GM06990 (cell line): Measurements from ENCODE around the gene EHMT2.

ENCODE experiments used
- DNase-seq: peaks from one replicate; pipeline ENCODE4 v3.0.0-alpha.2; 2011; ENCODE audit not compliant: insufficient read length; ENCODE audit errors: extremely low read depth
- H3K27me3 ChIP-seq: replicated peaks from 2 replicates; pipeline ENCODE4 v1.6.0; 2011; ENCODE audit warnings: low read length; ENCODE audit not compliant: control insufficient read depth, insufficient read depth
- H3K36me3 ChIP-seq: 2 replicates; pipeline ENCODE4 v1.5.1; 2011; ENCODE audit warnings: low read length; ENCODE audit not compliant: control insufficient read depth, insufficient read depth
- H3K4me3 ChIP-seq: replicated peaks from 2 replicates; pipeline ENCODE4 v1.5.1; 2011; ENCODE audit warnings: low read depth, mild to moderate bottlenecking, control low read depth, low read length
- TF ChIP-seq, protein P1 (sequence below): IDR thresholded peaks from 2 replicates; pipeline ENCODE4 v1.5.1; 2011; ENCODE audit warnings: low read length, control low read depth, mild to moderate bottlenecking, inconsistent platforms; ENCODE audit not compliant: insufficient read depth, poor library complexity, severe bottlenecking

EHMT2 gene

DNA sequence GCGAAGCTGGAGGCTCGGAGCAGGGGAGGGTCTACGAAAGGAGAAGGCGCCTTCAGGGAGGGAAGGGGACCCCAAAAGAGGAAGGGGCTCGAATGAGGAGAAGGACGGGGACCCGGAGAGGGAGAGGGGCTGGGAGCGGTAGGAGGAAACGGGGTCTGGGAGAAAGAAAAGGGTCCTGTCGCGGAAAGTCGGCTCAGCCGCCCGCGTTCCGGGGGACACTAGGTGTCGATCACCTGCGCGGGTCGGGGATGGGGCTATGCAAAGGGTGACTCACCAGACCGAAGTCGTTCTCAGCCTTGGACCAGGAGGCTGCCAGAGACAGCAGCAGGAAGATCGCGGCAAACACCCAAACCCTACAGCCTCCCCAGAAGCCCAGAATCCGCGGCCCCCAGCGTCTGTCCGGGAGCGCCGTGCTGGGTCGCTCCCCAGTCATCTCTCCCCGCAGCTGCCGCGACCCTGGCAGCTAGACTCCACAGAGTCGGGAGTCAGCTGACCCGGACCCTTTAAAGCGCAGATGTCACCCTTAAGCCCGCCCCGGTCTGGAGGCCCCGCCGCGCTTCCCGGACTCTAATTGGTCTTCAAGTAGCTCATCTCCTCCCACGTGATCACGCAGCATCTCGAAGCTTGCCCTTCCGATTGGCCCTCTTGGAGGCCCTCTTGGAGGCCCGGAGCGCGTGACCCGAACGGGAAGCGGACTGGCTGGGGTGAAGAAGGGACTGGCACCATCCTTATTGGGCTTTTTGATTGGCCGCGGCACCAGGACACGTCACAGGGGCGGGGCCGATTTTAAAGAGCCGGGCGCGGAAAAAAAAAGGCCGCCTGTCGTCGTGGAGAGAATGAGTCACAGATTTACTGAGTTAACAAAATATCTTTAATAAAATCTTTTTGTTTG is 34.9 kb downstream of the EHMT2 start, which contains the start of gene NEU1:
TSS of gene NEU1 (minus strand) at position 478 of the 892 bp plus-strand sequence. CDS start at position 433, 45 bp downstream.
- Histone ChIP-seq H3K36me3 (peaks cover 9% of the 10 kb centered on the region), H3K27me3 (no peaks in the 10 kb centered on the region; the same call in 1 of the 2 replicates), H3K4me3 (peak within 1 kb of the TSS; percentile 77)
- DNase-seq: peak; percentile 98
- TF ChIP-seq, protein P1, sequence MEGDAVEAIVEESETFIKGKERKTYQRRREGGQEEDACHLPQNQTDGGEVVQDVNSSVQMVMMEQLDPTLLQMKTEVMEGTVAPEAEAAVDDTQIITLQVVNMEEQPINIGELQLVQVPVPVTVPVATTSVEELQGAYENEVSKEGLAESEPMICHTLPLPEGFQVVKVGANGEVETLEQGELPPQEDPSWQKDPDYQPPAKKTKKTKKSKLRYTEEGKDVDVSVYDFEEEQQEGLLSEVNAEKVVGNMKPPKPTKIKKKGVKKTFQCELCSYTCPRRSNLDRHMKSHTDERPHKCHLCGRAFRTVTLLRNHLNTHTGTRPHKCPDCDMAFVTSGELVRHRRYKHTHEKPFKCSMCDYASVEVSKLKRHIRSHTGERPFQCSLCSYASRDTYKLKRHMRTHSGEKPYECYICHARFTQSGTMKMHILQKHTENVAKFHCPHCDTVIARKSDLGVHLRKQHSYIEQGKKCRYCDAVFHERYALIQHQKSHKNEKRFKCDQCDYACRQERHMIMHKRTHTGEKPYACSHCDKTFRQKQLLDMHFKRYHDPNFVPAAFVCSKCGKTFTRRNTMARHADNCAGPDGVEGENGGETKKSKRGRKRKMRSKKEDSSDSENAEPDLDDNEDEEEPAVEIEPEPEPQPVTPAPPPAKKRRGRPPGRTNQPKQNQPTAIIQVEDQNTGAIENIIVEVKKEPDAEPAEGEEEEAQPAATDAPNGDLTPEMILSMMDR: no peak

DNA sequence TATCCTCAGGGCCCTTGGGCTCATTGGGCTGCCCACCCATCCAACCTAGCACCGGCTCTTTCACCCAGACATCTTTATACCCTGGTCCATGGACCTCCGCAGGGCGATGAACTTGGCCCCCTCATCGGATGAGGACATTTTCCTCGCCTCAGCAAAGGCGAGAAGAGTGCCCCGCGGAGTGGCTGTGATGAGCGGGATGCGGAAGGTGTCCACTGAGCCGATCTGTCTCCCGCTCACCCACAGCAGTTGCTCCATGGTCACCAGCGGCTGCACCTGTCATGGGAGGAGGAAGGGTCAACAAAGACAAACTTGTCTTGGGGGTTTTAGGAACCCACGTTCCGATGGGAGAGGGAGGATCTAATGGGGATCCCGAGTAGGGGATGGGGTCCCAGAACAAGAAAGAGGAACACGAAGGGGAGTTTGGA is 35.6 kb downstream of the EHMT2 start:
- Histone ChIP-seq H3K36me3 (peaks cover 9% of the 10 kb centered on the region), H3K27me3 (no peaks in the 10 kb centered on the region; the same call in 1 of the 2 replicates), H3K4me3 (peak overlapping the region; percentile 76)
- DNase-seq: no peak
- TF ChIP-seq, protein P1: no peak

DNA sequence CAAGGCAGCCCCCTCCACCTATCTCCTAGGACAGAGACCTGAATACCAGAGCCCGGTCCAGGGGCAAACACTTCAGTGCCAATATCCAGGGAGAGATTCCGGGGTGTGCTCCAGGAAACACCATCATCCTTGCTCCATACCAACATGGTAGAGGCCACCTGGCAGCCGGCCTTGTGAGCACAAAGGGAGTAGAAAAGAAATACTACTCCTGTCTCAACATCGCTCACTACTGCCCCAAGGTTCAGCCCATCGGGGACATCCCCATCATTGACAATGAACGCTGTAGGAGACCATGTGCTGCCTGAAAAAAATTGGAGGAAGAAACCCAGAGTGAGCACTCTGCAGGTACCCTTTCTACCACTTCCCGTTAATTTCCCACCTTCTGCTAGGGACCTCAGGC is 36.3 kb downstream of the EHMT2 start:
- no peak overlapping the region for H3K4me3 ChIP-seq
- DNase-seq: no peak
- TF ChIP-seq, protein P1: no peak
- H3K27me3 ChIP-seq: no peaks in the 10 kb centered on the region; the same call in 1 of the 2 replicates
- H3K36me3 ChIP-seq: peaks cover 9% of the 10 kb centered on the region

DNA sequence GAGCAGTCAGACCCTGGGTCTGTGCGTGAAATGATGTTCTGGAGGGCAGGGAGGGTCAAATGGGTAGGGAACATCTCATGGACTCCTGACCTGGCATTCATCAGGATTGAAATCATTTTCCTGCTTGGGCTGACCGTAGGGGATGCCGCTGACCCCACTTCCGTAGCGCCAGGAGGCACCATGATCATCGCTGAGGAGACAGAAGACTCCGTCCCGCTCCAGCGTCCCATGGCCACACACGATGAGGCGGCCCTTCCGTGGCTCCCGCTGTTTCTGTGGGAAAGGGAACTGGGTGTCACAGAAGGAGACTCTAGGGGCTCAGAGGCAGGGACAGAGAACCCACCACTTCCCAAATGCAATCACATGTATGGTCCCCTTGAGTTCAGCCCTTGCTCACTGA is 37.1 kb downstream of the EHMT2 start:
- no peaks in the 10 kb centered on the region; the same call in 1 of the 2 replicates for H3K27me3 ChIP-seq
- peaks cover 9% of the 10 kb centered on the region for H3K36me3 ChIP-seq
- no peak overlapping the region for H3K4me3 ChIP-seq
- DNase-seq: no peak
- TF ChIP-seq, protein P1: no peak

DNA sequence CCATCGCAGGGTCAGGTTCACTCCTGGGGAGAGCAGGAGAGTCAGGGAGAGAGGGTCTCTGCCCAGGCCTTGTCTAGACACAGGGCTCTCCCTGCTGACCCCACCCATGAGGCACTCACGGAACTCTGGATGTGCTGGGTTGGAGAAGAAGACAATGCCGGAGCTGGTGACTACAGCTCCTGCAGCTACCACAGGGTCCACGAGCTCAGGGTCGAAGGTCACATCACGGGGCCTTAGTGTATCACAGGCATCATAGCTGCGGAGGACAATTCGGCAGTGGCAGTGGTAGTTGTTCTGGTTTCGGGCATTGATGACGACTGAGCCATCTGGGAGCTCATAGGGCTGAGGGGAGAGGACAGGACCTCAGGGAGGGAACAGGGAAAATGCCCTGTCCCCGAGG is 37.6 kb downstream of the EHMT2 start:
- no peak for DNase-seq
- Histone ChIP-seq H3K4me3 (no peak overlapping the region), H3K36me3 (peaks cover 9% of the 10 kb centered on the region), H3K27me3 (no peaks in the 10 kb centered on the region; the same call in 1 of the 2 replicates)
- TF ChIP-seq, protein P1: no peak
